NCI-H774 (cell line): ENCODE measurements around the gene TBC1D9.

Source experiments
- DNase-seq: peaks from one replicate; lab custom pipeline; 2025; lab: John Stamatoyannopoulos, UW

TBC1D9 gene

GRCh38 chr4:140691369-140691768 is 64.8 kb downstream of the TBC1D9 start:
- DNase-seq, result no peak

GRCh38 chr4:140690093-140690492 is 66.1 kb downstream of the TBC1D9 start:
- no peak for DNase-seq

- DNase-seq, result no peak
These were observed 66.6 kb downstream of the TBC1D9 start for GRCh38 chr4:140689623-140690022.

GRCh38 chr4:140688711-140689598 is 67.2 kb downstream of the TBC1D9 start:
- DNase-seq, result no peak

DNA sequence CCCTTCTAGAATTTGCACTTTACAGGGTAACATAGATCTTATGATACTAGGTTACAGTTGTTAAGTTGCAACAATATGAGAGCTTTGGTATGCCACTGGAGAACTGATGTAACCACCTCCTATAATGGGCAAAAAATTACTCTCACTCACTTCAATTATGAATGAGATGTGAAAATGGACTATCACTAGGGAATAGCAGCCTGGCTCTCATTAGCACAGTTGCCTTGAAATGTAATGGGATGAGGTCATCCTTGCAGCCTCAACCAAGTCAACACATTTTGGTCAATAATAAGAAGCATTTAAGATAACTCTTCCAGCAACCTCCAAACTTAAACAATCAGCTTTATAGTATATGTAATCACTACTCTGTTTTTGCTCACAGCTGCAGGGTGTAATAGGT is 69.4 kb downstream of the TBC1D9 start:
- no peak for DNase-seq

GRCh38 chr4:140684314-140684713 is 71.9 kb downstream of the TBC1D9 start:
- no peak for DNase-seq

DNA sequence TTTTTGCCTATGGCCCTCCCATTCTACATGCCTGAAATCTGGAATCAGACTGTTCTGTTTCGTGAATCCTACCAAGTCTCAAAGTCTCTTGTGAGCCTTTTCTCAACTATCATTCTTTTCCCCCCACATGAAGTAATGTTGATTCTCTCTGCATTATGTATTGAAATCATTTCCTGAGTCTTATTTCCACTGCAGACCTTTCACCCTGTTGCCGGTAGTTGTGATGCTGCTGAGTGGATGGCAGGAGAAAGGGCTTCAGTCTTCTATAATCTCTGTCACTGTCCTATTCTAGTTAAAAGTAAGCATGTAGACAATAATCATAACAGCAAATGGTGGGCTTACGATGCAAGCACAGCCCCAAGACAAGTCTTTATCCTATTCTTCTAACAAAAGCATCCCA is 75.0 kb downstream of the TBC1D9 start:
- no peak for DNase-seq

DNA sequence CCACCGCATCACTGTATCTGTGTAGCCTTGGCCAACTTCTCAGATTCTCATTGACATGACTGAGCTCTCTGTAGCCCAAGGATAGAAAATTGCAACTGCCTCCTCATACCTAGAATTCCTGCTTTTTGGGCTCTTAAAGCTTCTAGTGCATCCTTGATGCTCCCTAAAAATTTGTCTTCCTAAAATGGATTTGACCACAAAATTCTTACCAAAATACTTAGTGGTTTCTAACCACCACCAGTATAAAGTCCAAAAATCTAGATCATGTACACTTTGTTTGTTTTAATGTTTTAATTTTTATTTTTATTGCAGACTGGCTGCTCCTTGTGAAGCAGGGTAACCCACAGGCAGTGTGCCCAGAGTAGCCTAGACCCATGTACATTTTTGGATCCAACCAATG is 75.5 kb downstream of the TBC1D9 start:
- DNase-seq, result no peak

DNA sequence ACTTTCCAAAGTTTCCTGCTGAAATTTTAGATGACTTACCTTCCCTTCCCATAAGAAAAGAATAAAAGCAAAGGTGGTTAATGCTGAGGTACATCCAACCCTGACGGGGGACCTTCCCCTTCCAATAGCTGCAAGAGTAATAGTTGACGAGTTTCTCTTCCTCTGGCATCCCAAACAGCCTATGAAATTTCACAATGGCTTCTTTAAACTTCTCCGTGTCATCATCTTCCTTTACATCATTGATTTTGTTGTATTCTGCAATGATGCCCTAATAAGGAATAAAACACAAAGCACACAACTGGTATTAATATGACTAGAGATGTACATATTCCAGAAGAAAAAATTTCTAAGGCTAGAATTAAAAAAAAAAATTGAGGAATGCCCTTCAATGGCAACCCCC is 76.6 kb downstream of the TBC1D9 start:
- DNase-seq, result no peak

DNA sequence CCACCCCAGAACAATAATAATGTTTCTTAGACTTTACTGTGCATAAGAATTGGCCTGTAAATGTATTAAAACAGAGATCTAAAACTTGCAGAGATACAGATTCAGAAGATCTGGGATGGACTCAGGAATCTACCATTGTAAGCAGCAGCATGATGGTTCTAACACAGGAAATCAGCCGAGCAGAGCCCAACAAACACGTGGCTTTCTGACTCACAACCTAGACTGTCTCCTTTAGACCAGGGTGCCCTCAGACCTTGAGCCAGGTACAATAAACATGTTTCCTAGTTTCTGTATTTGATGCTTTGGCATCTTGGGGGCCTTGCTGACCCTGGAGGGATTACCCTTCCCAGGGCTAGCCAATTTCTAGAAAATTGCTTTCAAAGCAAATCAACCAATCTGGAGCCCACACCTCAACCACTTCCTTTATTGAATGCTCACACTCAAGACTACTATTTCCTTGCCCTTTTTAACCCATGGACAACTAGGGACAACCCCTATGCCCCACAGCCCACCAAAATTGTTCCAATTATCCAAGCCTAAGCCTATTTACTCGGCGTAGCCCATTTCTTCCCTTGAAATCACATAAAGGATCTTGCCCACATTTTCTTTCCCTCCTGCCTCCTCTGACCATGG is 80.5 kb downstream of the TBC1D9 start:
- DNase-seq, result no peak

GRCh38 chr4:140673729-140674128 is 82.5 kb downstream of the TBC1D9 start:
- no peak for DNase-seq

GRCh38 chr4:140672416-140672815 is 83.8 kb downstream of the TBC1D9 start:
- no peak for DNase-seq

GRCh38 chr4:140668111-140668510 is 88.1 kb downstream of the TBC1D9 start:
- DNase-seq, result no peak

- no peak for DNase-seq
These were observed 89.1 kb downstream of the TBC1D9 start for GRCh38 chr4:140666889-140667614.

GRCh38 chr4:140662082-140662869 is 93.9 kb downstream of the TBC1D9 start:
- DNase-seq, result no peak

DNA sequence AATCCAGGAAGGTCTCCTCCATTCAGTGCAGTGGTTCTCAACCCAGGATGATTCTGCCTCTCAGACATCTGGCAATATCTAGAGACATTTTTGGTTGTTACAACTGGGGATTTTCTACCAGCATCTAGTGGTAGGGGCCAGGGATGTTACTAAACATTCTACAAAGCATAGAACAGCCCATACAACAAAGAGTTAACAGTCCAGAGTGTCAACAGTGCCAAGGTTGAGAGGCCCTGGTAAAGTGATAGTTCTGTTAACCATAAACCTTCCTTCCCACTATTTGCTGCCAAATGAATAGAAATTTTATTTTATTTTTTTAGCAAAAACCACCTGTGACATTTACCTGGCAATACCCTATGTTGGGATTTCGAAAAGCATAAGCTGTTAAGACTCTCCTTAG is 94.6 kb downstream of the TBC1D9 start:
- DNase-seq, result no peak

DNA sequence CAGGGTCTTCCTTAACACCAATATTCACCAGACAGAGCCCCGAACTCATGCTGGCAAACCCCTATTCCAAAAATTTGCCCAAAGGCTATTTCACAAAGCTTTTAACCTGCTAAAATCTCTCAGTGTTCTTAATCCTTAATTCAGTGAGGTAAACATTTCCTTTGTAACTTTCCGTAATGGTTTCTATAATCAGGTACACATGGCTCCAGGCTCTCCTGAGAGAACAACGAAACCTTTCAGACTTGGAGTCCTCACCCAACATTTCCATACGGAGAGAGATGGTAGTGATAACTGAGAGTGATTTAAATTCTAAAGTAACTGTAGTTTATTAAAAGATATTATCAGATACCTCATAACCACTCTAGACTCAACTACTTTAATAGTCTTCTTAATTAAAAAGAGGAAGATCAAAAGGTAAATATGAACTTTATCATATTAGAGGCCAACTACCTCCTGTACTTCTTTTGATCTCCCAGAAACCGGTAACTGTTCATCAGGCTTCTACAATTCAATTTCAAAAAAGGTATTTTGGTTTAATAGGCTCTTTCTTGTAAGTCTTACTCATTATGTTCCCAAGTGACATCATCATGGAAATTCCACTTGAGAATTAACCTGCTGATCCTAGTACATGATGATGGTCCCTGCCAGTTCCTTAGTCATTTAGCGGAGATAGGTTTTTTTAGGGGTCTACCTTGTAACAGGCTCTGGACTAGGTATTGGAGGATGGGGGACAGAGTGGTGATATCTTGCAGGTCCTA is 96.1 kb downstream of the TBC1D9 start:
- no peak for DNase-seq

- DNase-seq, result no peak
These were observed 101.7 kb downstream of the TBC1D9 start for GRCh38 chr4:140654495-140654814.

GRCh38 chr4:140653718-140654494 is 102.3 kb downstream of the TBC1D9 start:
- no peak for DNase-seq

DNA sequence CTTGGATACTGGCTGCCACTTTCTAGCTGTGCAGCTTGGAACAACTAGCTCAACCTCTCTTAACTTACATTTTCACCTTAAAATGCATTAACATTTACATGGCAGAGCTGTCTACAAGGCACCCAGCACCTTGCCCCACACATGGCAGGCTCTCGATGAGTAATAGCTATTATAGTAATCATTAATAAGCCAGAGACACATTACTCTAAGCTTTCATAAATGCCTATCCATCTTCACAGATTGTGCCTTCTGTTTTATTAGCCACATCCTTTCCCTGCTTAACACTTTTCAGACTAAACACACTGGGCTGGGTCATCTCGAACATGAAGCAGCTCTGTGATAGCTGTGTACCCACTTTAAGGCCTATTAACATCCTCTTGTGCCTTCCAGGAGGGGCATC is 103.6 kb downstream of the TBC1D9 start:
- DNase-seq, result no peak
